ENCODE measurements around the gene PDXDC1.
"Not testable (repeated sequence)": the region's sequence is repeated elsewhere in the genome, so short reads cannot be mapped to it uniquely, and the experiment has no call there.

The PDXDC1 gene

DNA sequence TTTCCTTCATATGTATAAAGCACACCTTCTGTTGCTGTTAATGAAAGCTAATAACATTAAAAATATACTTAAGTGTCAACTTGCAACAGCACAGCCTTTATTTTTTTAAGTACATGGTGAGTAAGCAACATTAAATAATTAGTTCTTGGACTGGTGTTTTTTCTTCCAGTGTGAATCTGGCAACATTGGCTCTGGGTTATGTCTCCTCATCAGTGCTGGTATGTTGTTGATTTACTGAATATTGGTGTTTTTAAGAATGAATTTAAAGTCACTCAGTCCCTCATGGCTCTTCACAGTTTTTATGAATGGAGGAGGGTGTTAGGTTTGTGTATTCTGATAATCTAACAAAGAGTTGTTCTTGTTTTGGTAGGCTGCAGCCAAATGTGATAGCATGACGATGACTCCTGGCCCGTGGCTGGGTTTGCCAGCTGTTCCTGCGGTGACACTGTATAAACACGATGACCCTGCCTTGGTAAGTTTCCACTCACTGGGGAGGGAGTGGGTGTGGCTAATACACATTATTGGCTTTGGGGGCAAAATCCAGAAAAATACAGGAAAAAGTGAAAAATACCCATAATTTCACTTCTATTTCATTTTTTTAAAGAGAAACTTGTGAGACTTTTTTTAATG lies 42.2 kb downstream of the PDXDC1 start:
- not testable (repeated sequence) for DNase-seq (ENCODE audit: low read depth)

DNA sequence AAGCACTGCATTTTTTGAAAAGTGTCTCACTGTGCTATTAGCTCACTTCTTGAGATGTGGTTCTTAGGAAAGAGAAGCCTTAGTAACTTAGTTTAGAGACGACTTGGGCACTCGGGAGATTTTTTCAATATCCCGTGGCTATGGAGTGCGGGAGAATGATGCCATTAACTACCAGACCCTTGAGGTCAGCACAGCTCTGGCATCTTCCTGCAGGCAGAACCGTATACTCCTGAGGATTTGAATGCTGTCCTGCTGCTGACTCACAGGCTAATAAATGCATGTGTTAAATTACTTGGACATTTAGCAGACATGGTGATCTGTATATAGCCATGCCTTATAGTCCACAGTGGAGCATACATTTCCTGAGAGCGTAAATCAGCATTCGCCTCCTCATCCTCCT lies 46.6 kb downstream of the PDXDC1 start:
- not testable (repeated sequence) for DNase-seq (ENCODE audit: low read depth)

DNA sequence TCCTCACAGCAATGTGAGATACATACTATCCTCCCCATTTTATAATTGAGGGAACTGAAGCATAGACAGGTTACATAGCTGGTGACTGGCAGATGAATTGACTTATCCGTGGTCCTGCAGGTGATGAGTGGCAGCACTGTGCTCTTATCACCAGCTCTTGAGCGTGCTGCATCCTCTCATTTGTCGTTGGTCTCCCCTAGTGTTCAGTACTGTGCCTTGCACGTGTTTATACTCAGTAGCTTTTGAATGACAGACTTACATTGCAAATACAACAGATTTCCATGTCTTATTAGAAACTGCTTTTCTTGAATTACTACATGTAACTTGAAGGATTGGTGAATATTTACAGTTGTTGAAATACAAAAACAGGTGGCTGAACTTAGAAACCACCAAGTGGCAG lies 47.4 kb downstream of the PDXDC1 start:
- not testable (repeated sequence) for DNase-seq (ENCODE audit: low read depth)

DNA sequence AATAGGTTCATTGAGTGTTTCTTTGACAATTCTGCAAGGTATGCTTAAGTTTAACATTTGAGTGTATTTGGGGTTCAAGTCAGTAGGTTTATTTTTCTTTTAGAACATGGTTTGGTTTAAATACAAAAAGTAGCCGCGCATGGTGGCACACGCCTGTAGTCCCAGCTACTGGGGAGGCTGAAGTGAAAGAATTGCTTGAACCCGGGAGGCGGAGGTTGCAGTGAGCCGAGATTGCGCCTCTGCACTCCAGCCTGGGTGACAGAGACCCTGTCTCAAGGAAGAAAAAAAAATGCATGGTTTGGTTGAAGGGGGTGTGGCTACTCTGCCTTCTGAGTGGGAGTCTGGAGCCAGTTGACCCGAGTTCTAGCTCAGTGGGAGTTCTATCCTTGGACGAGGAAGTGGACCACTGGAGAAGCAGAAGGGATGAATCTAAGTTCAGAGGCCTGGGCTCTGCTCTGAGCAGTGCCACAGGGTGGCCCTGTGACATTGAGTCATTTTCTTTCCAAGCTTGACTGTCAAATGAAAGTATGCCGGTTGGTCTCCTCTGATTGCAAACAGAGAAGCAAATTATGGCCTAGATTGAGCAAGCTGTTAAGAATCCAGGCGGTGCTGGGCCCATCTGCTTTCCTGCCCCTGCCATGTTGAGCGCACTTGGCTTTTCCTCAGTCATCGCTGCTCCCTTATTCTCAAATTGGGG lies 48.7 kb downstream of the PDXDC1 start:
- DNase-seq (ENCODE audit: low read depth), result not testable (repeated sequence)

DNA sequence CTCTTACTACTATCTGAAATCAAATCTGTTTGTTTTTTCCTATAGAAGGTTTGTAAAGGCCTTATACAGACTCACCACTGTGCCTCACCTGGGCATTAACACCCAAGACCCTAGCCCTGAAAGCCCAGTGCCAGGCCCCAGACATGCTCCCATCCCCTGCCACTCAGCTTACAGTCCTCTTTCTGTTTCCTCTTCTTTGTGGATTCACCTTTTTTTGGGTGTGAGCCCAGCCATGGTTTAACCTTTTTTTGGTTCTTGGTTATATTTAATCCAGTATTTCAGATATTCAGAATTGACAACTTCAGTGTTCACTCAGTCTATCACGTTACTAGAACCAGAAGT lies 50.0 kb downstream of the PDXDC1 start:
- not testable (repeated sequence) for DNase-seq (ENCODE audit: low read depth)

DNA sequence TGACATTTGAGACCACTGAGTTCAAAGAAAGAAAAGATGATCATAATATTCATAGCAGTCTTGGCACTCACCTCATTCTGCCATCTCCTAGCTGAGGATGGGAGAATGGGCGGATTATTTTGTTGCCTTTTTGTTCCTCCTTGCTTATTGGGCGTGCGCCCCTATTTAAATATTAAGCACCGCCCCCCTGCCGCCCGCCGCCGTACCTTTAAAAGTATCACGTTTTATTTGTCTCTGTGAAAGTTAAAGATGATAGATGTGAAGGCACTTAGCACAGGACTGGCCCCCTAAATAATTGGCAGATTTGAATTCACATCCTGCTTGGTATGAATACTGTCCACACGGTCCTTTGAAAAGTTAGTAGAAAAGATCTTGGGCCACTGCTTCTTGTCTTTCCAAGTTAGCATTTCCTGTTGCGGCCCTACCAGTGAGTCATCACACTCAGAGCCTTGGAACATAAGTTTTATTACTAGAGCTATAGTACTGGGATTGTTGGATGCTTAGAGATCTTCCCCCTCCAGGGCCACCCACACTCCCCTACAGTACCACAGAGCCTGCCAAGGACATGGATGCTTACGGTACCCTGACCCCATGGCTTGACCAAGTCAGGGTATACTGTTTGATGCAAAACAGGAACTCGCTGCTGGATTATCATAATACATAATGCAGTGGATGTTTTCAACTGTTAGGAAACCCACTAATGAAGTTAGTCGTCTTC lies 50.6 kb downstream of the PDXDC1 start:
- not testable (repeated sequence) for DNase-seq (ENCODE audit: low read depth)

DNA sequence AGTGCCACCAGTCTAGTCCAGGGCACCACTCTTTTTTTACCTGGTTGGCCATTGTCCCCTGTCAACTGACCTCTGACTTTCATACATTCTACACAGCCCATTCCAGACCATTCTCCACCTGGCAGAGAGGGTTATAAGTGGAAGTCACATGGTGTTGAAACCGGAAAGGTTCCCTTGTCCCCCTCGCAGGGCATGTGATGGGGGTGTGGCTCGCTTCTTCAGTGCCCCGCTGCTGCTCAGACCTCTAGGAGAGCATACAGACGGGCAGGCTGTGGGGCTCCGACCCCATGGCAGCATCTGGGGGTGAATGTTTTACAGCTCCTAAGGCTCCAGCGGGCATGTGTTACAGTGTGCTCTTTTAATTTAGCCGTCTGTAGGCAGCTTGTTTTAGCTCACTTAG lies 52.2 kb downstream of the PDXDC1 start:
- DNase-seq (ENCODE audit: low read depth), result not testable (repeated sequence)

DNA sequence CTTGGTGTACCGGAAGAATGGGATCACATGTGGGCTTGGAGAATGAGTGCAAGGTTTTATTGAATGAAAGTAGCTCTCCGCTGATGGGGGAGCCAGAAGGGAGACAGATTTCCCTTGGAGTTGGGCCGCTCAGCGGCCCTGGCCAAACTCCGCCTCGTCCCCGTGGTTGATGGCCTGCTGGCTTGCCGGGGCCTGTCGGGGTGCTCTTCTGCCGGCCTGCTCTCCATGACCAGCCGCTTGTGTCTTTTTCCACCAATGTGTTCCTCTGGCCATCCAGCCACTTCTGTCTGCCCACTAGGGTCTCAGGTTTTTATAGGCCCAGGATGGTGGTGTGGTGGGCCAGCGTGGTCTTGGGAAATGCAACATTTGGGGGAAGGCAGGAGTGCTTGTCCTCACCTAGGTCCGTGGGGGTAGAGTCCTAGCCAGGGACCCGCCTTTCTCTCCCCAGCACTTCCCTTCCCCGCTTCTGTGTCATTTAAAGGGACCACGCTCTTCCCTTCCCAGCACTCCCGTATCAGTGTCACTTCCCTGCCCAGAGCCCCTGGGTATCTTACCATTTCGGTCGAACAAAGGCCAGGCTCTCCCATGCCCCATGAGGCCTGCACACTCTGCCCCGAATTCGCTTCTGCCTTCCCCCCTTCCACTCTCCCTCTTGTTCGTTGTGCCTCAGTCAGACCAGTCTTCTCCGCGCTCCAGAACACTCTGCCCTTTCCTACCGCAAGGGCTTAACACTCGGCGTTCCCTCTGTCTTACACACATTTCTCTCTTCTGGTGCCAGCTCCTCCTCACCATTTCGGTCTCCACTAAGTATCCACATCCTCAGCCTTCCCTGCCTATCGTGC lies 52.9 kb downstream of the PDXDC1 start:
- not testable (repeated sequence) for DNase-seq (ENCODE audit: low read depth)

DNA sequence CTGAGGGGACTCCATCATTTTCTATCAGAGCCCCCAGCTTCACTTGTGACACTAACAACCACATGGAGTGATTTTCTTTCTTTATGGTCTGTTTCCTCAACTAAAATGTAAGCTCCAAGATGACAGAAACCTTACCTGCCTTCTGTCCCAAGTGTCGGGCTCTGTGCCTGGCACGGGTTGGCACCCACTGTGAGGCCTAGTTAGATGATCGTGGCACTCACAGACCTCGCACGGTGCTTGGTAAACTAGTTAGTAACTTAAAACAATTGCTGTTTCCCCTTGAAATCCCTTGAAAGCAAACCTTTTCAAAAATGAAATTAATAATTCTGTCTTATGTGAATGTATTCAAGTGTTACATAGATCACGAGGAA lies 53.5 kb downstream of the PDXDC1 start:
- DNase-seq (ENCODE audit: low read depth), result not testable (repeated sequence)

DNA sequence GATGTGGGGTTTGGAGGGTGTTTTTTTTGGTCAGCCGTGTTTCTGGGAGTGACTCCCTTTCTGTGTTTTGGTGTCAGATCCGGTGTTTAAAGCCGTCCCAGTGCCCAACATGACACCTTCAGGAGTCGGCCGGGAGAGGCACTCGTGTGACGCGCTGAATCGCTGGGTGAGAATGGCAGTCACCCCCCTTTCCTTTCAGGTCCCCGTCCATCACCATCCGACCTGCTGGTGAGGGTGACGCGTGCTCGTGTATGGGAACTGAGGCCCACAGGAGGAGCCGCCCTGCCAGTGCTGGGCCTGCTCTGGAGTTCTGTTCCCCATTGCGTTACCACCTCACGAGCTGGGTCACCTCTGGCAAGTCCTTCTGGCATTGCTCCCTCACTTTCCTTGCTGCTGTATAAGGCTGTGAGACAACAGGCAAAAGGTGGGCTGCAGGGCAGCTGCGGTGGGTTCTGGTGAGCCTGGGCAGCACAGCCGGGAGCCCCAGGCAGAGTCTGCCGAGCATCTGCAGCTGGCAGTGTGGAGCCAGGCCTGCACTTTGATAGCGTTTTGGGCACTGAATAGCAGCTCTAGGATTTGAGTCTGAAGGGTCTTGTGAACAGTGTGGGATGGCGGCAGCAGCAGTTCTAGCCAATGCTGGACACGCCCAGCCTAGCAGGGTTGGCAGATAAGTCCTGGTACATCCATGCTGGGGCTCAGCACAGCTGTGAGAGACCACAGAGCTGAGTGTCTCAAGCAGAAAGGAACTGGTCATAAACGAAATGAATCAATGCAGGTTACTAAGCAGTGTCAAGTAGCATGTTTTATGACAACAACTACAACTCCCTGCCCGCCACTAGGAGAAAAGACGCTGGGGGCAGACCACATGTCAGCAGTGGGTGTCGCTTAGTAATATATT lies 54.2 kb downstream of the PDXDC1 start:
- DNase-seq (ENCODE audit: low read depth), result not testable (repeated sequence)

DNA sequence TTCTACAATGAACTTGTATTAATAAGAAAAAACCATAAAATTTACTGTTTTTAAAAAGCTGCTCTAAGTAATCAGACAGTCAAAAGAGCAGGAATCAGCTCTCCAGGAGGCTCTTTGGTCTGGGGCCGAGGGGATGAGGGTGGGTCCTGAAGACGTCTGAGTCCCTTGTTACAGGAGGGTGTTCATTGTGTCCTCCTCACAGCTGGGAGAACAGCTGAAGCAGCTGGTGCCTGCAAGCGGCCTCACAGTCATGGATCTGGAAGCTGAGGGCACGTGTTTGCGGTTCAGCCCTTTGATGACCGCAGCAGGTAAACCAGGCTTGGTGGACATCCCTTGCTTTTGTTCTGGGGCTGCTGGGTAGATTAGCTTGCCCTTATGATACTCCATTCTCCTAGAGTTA lies 54.9 kb downstream of the PDXDC1 start:
- not testable (repeated sequence) for DNase-seq (ENCODE audit: low read depth)

DNA sequence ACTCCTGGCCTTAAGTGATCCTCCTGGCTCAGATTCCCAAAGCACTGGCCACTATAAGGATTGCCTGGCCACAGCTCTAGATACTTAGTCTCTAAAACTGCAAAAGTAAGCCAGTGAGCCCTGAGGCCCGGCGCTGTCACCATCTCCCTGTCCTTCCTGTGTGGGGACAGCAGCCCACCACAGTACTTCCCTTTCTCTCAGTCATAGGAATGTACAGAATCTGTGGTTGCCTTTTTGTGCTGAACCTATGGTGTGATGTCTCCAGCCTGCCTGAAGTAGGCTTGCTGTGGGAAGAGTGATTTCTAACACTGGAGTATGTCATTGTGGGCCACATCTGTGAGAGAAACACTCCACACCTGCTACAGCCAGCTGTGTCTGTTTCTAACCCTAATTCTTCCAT lies 56.4 kb downstream of the PDXDC1 start:
- DNase-seq (ENCODE audit: low read depth), result no peak

DNA sequence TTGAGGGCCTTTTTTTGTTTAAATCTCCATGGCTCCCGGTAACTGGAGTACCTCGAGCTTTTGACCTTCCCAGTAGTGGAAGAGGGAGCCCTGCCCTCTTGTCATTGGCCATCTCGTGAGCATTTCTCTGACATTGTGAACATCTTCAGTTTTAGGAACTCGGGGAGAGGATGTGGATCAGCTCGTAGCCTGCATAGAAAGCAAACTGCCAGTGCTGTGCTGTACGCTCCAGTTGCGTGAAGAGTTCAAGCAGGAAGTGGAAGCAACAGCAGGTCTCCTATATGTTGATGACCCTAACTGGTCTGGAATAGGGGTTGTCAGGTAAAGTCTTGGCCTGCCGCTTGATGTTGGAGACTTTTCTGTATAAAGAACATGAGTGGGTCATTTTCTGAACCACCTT lies 56.8 kb downstream of the PDXDC1 start:
- no peak for DNase-seq (ENCODE audit: low read depth)

DNA sequence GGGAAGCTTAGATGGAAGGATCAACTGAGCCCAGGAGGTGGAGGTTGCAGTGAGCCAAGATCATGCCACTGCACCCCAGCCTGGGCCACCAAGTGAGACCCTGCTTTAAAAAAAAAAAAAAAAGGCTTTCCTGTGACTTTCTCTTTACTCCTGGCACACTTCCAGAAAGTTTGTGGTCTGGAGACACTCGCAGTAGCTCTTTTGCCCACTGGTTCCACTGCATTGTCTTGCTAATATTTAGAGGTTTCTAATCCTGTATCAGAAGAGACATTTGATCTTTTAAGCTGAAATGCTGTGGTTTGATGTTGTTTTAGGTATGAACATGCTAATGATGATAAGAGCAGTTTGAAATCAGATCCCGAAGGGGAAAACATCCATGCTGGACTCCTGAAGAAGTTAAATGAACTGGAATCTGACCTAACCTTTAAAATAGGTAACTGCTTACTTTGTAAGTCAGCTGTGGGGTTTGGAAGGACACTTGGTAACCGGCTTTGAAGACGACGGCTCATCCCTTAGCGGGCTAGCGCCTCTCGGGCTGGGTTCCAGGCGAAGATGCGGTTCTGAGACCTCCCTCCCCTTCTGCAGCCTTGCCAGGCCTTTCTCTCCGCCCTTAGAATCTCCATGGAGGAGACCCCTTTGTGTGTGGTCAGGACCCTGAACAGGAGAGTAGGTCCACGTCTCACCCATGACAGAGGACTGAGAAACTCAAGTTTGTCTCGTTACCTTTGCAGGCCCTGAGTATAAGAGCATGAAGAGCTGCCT lies 57.9 kb downstream of the PDXDC1 start:
- DNase-seq (ENCODE audit: low read depth), result no peak

DNA sequence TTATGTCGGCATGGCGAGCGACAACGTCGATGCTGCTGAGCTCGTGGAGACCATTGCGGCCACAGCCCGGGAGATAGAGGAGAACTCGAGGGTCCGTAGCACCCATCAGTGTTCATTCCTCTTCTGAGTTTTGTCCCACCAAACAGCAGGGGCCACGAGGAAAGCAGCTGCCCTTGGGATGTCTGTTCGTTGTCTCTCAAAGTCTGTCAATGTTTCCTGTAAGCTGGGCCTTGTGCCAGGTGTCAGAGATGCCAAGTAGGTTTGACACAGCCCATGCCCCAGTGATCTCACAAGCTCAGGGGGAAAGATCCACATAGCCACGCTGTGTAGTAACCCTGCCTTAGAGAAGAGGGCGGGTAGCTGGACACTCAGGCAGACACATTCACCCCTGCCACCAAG lies 58.5 kb downstream of the PDXDC1 start:
- no peak for DNase-seq (ENCODE audit: low read depth)

DNA sequence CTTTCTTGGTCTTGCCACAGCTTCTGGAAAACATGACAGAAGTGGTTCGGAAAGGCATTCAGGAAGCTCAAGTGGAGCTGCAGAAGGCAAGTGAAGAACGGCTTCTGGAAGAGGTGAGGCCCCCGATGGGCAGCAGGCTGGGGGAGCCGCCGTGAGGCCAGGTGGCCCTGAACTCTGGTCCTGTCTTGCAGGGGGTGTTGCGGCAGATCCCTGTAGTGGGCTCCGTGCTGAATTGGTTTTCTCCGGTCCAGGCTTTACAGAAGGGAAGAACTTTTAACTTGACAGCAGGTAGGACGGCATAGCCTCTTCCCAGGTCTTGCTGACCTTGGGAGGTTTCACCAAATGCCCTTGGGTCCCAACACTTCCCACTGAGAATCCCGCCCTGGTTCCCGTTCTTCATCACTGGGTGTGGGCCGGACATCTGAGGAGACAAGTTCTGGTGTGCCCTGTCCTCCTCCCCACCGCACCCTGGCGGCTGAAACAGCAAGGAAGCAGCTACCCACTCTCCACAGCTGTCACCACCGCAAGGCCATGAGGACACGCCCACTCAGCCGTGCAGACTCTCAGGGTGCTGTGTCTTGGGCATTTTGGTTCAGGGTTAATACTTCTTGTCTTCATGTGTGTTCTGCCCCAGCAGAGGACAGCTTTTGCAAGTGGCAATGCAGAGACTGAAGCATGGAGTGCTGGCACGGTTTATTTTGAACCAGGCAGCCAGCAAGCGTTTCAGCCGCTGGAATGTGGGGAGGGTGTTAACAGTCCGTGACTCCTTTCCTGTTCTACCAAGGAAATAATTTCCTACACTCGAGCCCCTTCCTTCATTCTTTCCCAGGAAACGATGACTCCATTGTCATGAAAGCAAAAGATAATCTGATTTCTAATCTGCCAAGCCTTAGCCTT lies 59.7 kb downstream of the PDXDC1 start:
- DNase-seq (ENCODE audit: low read depth), result no peak

DNA sequence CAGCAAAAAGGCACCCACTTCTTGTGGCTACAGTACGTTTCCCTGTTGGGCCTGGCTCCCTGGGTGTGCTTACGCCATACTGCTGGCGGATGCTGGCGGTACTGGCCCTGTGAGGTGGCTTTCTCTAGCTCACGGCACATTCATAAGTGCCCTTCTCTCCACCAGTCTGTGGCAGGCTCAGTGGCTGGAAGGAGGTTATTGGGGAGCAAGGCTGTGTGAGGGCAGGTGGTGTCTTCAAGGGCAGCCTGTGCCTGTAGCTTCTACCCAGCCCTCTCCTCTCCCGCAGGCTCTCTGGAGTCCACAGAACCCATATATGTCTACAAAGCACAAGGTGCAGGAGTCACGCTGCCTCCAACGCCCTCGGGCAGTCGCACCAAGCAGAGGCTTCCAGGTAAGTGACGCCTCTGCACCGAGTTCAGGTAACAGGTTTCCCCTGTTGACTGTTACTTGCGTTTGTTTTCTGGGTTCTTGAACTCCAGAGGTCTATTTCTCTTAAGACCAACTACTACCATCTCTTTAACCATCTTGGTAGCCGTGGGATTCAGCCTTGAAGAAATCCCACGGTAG lies 60.4 kb downstream of the PDXDC1 start:
- no peak for DNase-seq (ENCODE audit: low read depth)

DNA sequence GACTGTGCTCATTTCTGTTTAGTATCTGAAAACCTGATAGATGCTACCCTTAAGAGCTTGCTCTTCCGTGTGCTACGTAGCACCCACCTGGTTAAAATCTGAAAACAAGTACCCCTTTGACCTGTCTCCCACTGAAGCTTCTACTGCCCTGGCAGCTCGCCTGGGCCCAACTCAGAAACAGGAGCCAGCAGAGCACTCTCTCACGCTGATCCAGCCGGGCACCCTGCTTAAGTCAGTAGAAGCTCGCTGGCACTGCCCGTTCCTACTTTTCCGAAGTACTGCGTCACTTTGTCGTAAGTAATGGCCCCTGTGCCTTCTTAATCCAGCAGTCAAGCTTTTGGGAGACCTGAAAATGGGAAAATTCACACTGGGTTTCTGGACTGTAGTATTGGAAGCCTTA lies 62.2 kb downstream of the PDXDC1 start:
- no peak for DNase-seq (ENCODE audit: low read depth)

DNA sequence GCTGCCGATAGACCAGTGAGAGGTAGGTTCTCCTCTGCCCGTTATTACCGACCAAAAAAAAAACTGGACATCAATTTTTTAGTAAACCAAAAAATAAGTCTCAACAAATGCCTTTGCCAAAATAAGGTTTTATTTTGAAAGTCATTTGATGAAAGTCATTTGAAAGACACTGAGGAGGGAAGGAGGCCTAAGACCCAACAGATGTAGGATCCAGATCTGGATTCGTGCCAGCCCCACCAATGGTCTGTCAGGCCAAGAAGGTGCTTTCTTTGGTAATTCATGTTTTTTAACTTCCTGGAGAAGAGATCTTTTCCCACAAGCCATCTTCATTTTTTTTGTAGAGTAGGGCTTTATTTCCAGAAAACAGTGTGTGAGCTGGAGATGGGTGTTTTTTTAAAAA lies 62.9 kb downstream of the PDXDC1 start:
- DNase-seq (ENCODE audit: low read depth), result no peak

All from HS-5 (cell line).